SK-N-MC (cell line): ENCODE data around the gene PDLIM4.
A peak's percentile ranks its signal among the peaks of the same experiment; 100 is the strongest.

Experiments used
- DNase-seq: peaks from one replicate; pipeline ENCODE4 v3.0.0-alpha.2; 2011; ENCODE audit warnings: low read depth, low spot score
- H3K27ac ChIP-seq: fragments of 200-600 bp; sonication (generic); 2 replicates; pipeline ENCODE4 v1.5.1; 2016; ENCODE audit warnings: mixed run types
- H3K36me3 ChIP-seq: fragments of 200-600 bp; sonication (generic); 2 replicates; pipeline ENCODE4 v1.6.1; 2017; ENCODE audit warnings: antibody characterized with exemption, low read length, mixed read lengths; ENCODE audit not compliant: insufficient read depth
- H3K4me3 ChIP-seq: fragments of 200-600 bp; sonication (generic); 2 replicates; pipeline ENCODE4 v1.5.1; 2016
- H3K9ac ChIP-seq: fragments of 200-600 bp; sonication (generic); 2 replicates; pipeline ENCODE4 v1.8.0; 2017; ENCODE audit warnings: mixed run types, mixed read lengths; ENCODE audit not compliant: insufficient read length
- H3K9me3 ChIP-seq: fragments of 200-600 bp; sonication (generic); 2 replicates; pipeline ENCODE4 v1.6.1; 2017; ENCODE audit warnings: low read depth, mild to moderate bottlenecking, antibody characterized with exemption, low read length, moderate library complexity, mixed read lengths
- EZH2 ChIP-seq: fragments of 200-600 bp; sonication (generic); IDR thresholded peaks from one replicate; pipeline ENCODE4 v1.6.1; 2017; ENCODE audit warnings: antibody characterized with exemption
- FOXP2 ChIP-seq: optimal IDR thresholded peaks from 2 replicates; pipeline ENCODE3; 2011; ENCODE audit warnings: mild to moderate bottlenecking, moderate library complexity; ENCODE audit not compliant: insufficient read depth; ENCODE audit errors: extremely low read length, control extremely low read depth
- POLR2AphosphoS5 ChIP-seq: IDR thresholded peaks from 2 replicates; pipeline ENCODE4 v1.6.1; 2012; ENCODE audit warnings: mild to moderate bottlenecking, low read depth, low read length, borderline replicate concordance

PDLIM4 gene, protein sequence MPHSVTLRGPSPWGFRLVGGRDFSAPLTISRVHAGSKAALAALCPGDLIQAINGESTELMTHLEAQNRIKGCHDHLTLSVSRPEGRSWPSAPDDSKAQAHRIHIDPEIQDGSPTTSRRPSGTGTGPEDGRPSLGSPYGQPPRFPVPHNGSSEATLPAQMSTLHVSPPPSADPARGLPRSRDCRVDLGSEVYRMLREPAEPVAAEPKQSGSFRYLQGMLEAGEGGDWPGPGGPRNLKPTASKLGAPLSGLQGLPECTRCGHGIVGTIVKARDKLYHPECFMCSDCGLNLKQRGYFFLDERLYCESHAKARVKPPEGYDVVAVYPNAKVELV

DNA sequence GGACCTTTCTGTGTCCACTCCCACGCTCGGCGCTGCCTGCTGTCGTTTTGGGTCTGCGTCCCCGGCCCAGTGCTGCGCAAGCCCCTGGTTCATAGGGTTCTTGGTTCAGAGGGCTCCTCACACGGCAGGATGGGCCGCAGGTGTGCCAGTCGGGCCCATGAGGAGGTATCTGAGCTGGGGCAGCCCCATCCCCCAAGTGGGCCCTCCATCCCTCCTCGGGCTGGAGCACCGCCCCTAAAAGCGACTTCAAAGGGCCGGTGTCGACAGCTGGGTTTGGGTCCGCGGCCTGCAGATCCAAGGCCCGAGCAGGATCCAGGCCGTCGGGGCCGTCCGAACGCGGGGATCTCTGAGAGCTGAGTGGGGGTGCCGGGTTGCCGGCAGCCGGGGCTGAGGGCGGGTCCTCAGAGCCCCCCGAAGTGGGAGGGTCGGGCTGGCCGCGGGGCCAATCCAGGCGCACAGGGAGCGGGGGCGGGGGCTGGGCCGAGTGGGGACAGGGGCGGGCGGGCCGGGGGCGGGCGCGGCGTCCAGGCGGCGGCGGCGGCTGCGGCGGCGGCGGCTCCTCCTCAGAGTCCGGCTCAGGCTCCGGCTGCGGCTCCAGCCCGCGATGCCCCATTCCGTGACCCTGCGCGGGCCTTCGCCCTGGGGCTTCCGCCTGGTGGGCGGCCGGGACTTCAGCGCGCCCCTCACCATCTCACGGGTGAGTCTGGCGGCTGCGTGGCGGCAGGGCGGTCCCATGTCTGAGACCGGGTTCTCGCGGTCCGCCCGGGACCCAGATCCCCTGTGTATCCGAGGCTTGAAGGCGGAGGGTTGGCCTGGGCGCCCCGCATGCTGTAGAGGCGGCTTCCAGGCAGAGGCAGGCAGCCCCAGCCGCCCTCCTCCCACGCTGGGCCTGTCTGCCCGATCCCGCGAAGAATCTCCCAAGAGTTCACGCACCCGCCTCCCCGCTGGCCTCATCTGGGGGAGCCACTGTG lies at the start of gene PDLIM4:
PDLIM4 (plus strand) TSS at position 566 of the 971 bp plus-strand sequence; CDS start at position 605, 39 bp downstream.
- Histone ChIP-seq H3K9ac (peak within 1 kb of the TSS; percentile 77), H3K4me3 (peak within 1 kb of the TSS; percentile 82), H3K27ac (no peak within 1 kb of the TSS), H3K9me3 (no peaks in the 10 kb centered on the region), H3K36me3 (no peaks in the 10 kb centered on the region)
- TF ChIP-seq FOXP2 (no peak), POLR2AphosphoS5 (0 out of 2 replicates have a peak, but pooled peaks have one; percentile 30)
- DNase-seq = no peak

DNA sequence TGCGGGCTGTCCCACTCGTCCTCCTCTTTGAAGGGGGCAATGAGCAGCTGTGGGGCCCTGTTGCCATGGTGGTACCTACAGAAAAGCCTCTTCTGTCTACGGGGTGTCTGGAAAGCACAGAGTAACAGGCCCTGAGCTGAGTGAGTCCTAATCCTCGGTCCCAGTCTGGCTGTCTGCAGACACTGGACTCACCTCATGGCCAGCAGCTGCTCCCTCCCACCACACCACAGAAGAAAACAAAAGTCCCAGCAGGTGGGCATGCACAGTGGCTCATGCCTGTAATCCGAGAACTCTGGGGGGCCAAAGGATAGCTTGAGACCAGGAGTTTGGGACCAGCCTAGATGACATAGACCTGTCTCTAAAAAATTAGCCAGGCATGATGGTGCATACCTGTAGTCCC lies 49.7 kb upstream of the PDLIM4 start:
- Histone ChIP-seq H3K9me3 (no peaks in the 10 kb centered on the region), H3K36me3 (no peaks in the 10 kb centered on the region), H3K4me3 (no peak overlapping the region), H3K27ac (no peak overlapping the region), H3K9ac (no peak overlapping the region)
- TF ChIP-seq POLR2AphosphoS5 = no peak
- no peak for TF ChIP-seq EZH2
- TF ChIP-seq FOXP2 = no peak
- DNase-seq = no peak

DNA sequence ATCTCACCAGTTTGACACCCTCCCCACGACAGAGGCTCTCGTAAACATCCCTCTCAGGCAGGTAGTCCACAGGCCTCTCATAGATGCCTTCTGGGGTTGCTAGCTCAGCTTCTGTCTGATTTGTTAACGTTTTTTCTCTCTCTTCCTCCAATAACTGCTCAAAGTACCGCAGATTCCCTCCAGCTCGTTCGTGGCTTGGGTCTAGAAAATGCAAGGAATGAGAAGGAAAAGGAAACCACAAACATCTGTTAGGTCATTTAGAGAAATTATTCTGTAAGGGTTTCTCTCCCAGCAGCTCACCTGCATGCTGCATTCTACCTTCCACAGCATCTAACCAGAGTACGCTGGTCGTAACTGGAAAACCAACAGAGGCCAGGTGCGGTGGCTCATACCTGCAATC lies 48.4 kb upstream of the PDLIM4 start:
- no peak for DNase-seq
- Histone ChIP-seq H3K9me3 (no peaks in the 10 kb centered on the region), H3K36me3 (no peaks in the 10 kb centered on the region), H3K4me3 (no peak overlapping the region), H3K27ac (no peak overlapping the region), H3K9ac (no peak overlapping the region)
- TF ChIP-seq EZH2 (no peak), FOXP2 (no peak), POLR2AphosphoS5 (no peak)

DNA sequence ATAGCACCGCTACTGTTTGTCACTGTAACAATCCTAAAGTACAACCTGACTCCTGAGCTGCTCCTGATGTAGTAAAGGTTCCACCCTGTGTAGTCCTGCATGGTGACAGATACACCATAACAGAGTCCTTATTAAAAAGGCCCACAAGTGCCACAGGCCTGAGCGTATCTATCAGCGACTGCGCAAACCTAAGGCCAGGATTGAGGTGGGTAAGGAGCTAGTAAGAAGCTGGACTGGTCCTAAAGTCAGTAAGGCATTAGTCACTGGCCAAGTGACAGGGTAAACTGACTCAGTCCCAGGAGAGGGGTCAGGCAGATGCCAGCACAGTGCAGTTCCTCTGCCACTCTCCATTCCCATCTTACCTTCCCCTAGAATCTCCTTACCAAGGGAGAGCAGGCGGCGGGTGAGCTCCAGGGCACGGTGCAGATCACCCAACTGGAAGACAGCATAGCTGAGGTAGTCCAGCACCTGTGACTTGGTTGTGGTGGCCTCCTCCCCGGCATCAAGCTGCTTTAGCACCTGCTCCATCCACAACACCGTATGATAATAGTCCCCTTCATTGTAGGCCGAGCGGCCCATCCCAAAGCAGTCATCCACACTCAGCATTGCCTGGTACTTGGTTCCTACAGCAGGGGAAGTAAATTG lies 47.5 kb upstream of the PDLIM4 start:
- H3K27ac ChIP-seq = no peak overlapping the region
- H3K9ac ChIP-seq = no peak overlapping the region
- no peaks in the 10 kb centered on the region for H3K9me3 ChIP-seq
- no peaks in the 10 kb centered on the region for H3K36me3 ChIP-seq
- no peak overlapping the region for H3K4me3 ChIP-seq
- DNase-seq = no peak
- TF ChIP-seq EZH2 (no peak), POLR2AphosphoS5 (no peak), FOXP2 (no peak)

DNA sequence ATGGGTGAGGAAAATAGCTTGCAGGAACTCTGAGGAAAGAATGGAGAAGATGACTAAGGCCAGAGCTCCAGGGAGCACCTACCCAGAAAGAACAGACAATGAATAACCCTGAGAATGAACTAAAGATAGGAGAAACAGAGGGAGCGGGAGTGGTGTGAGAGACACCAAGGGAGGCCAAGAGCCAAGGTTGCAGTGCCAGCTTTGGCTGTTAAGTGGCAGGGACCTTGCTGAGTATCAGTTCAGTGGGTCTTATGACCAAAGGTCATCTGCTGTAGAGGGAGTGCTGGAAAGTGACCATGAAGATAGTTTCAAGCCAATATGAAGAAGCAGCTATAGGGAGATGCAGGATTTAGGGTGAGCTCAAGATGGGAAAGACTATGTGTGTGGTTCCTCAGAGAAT lies 46.6 kb upstream of the PDLIM4 start:
- H3K9ac ChIP-seq = no peak overlapping the region
- no peak overlapping the region for H3K27ac ChIP-seq
- DNase-seq = no peak
- TF ChIP-seq EZH2 (no peak), POLR2AphosphoS5 (no peak), FOXP2 (no peak)
- H3K4me3 ChIP-seq = no peak overlapping the region
- no peaks in the 10 kb centered on the region for H3K36me3 ChIP-seq
- H3K9me3 ChIP-seq = no peaks in the 10 kb centered on the region

DNA sequence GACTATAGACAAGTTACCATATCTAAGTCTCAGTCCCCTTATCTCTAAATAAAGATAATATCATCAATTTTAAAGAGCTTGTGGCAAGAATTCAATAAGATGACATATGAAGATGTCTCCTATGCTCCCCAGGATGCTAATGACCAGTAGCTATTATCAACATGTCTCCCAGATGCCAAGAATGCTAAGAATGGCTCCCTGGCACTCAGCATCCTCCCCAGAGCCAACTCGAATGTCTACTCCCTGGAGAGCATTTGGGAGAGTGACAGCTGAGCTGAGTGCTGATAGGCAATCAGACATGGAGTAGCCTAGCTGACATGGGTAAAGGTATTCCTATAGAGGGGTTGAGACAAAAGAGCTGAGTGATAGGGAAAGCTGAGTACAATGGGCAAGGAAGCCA lies 45.7 kb upstream of the PDLIM4 start:
- Histone ChIP-seq H3K4me3 (no peak overlapping the region), H3K27ac (no peak overlapping the region), H3K36me3 (no peaks in the 10 kb centered on the region), H3K9me3 (no peaks in the 10 kb centered on the region), H3K9ac (no peak overlapping the region)
- no peak for DNase-seq
- TF ChIP-seq EZH2 (no peak), FOXP2 (no peak)

DNA sequence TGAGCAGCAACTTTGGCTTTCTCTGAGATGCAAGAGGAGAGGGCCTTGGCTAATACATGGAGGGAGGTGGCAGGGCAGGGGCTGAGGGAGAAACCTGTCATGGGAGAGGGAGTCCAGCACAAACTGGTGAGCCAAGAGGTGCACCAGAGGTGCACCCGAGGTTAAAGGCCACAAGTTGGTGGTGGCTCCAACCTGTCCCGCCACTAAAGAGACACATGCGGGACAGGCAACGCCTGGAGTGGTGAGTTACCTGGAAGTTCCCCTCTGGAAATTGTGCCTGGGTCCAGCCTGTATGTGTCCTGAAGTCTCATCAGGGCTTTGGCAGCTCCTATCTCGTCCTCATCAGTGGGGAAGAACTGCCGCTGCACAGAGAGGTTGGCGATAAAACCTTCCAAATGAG lies 43.8 kb upstream of the PDLIM4 start:
- TF ChIP-seq FOXP2 = no peak
- TF ChIP-seq EZH2 = no peak
- TF ChIP-seq POLR2AphosphoS5 = no peak
- Histone ChIP-seq H3K9ac (no peak overlapping the region), H3K36me3 (no peaks in the 10 kb centered on the region), H3K4me3 (no peak overlapping the region), H3K27ac (no peak overlapping the region), H3K9me3 (no peaks in the 10 kb centered on the region)
- DNase-seq = no peak

DNA sequence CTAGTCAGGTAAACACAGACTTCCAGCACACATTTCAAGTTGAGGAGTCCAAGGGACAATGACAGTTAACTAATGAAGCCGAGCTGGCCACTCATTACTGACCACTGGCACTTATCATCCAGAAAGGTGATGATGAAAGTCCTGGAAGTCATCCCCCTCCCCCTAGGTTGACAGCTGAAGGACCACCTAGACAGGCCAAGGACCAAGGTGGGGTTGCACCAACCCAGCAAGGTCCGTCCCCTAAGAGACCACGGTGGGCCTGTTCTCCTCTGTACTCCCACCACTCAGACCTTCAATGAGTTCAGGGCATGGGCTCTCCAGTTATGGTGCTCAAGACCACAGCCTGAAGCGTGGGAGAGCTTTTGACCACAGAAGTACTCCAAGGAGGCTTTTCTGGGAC lies 43.0 kb upstream of the PDLIM4 start:
- Histone ChIP-seq H3K36me3 (no peaks in the 10 kb centered on the region), H3K9ac (no peak overlapping the region), H3K9me3 (no peaks in the 10 kb centered on the region), H3K27ac (no peak overlapping the region), H3K4me3 (no peak overlapping the region)
- no peak for DNase-seq
- no peak for TF ChIP-seq EZH2
- TF ChIP-seq POLR2AphosphoS5 = no peak
- no peak for TF ChIP-seq FOXP2
